Mesendoderm (in vitro differentiated cells): ENCODE data around the gene IL1RAPL2.
A peak's percentile ranks its signal among the peaks of the same experiment; 100 is the strongest.

Experiments
- DNase-seq: peaks from one replicate; pipeline ENCODE4 v3.0.0; 2013
- H2AK5ac ChIP-seq: 2 replicates; pipeline ENCODE4 v1.6.1; 2013; ENCODE audit warnings: low read length, inconsistent platforms
- H2BK120ac ChIP-seq: 2 replicates; pipeline ENCODE4 v1.6.1; 2013; ENCODE audit warnings: low read depth, mild to moderate bottlenecking, low read length, moderate library complexity, mixed read lengths
- H2BK15ac ChIP-seq: replicated peaks from 2 replicates; pipeline ENCODE4 v1.6.1; 2013; ENCODE audit warnings: low read depth, mild to moderate bottlenecking, moderate library complexity
- H2BK5ac ChIP-seq: 2 replicates; pipeline ENCODE4 v1.6.1; 2013; ENCODE audit warnings: low read length, inconsistent platforms
- H3K18ac ChIP-seq: 2 replicates; pipeline ENCODE4 v1.6.1; 2013; ENCODE audit warnings: mild to moderate bottlenecking, low read length, mixed read lengths
- H3K23ac ChIP-seq: one replicate; pipeline ENCODE4 v1.6.1; 2013; ENCODE audit warnings: low read length
- H3K27ac ChIP-seq: 2 replicates; pipeline ENCODE4 v1.5.1; 2013; ENCODE audit warnings: low read depth, mild to moderate bottlenecking, inconsistent platforms, low read length, moderate library complexity
- H3K27me3 ChIP-seq: 2 replicates; pipeline ENCODE4 v1.6.1; 2013; ENCODE audit warnings: low read length, control low read depth, mild to moderate bottlenecking, inconsistent platforms; ENCODE audit not compliant: insufficient read depth, poor library complexity
- H3K36me3 ChIP-seq: 2 replicates; pipeline ENCODE4 v1.6.1; 2013; ENCODE audit warnings: low read length, inconsistent platforms; ENCODE audit not compliant: control insufficient read depth, insufficient read depth
- H3K4ac ChIP-seq: one replicate; pipeline ENCODE4 v1.6.1; 2013; ENCODE audit warnings: low read depth, mild to moderate bottlenecking, low read length, moderate library complexity
- H3K4me1 ChIP-seq: 2 replicates; pipeline ENCODE4 v1.6.1; 2013; ENCODE audit warnings: low read depth, low read length, inconsistent platforms; ENCODE audit not compliant: control insufficient read depth
- H3K4me2 ChIP-seq: 2 replicates; pipeline ENCODE4 v1.6.1; 2013; ENCODE audit warnings: low read length
- H3K4me3 ChIP-seq: 2 replicates; pipeline ENCODE4 v1.5.1; 2013; ENCODE audit warnings: mild to moderate bottlenecking, low read length
- H3K56ac ChIP-seq: one replicate; pipeline ENCODE4 v1.6.1; 2013; ENCODE audit warnings: low read length
- H3K79me1 ChIP-seq: 2 replicates; pipeline ENCODE4 v1.6.1; 2013; ENCODE audit warnings: low read length, inconsistent platforms
- H3K79me2 ChIP-seq: 2 replicates; pipeline ENCODE4 v1.6.1; 2013; ENCODE audit warnings: mild to moderate bottlenecking, low read length; ENCODE audit not compliant: control insufficient read depth, insufficient read depth
- H3K9ac ChIP-seq: 2 replicates; pipeline ENCODE4 v1.6.1; 2013; ENCODE audit warnings: low read length, inconsistent platforms
- H4K5ac ChIP-seq: one replicate; pipeline ENCODE4 v1.6.1; 2013; ENCODE audit warnings: low read length
- H4K8ac ChIP-seq: one replicate; pipeline ENCODE4 v1.6.1; 2013; ENCODE audit warnings: low read depth, mild to moderate bottlenecking, control low read depth, low read length, moderate library complexity
- WGBS: extraction: QIAGEN DNeasy Blood & Tissue Kit; methylation state at CpG from one replicate; pipeline ENCODE4 v1.1.7; 2013; ENCODE audit warnings: low lambda C conversion rate, missing lambda C conversion rate; ENCODE audit not compliant: insufficient coverage; ENCODE audit errors: extremely low coverage; 5-methylcytosine and 5-hydroxymethylcytosine counted together

Gene IL1RAPL2

DNA sequence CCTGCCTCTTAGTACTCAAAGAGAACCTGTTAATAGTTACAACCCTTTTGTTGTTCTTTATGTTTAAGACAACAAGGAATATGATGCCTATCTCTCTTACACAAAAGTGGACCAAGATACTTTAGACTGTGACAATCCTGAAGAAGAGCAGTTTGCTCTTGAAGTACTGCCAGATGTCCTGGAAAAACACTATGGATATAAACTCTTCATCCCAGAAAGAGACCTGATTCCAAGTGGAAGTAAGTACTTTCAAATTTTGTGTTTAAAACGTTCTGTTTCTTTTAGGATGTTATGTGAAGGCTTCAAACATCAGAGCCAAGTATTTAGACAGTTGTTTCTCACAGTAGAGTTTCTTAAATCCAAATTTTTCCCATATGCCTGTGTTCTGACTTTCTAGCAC is 1189.1 kb downstream of the IL1RAPL2 start:
- Histone ChIP-seq H2BK15ac (no peak overlapping the region), H3K56ac (no peak overlapping the region), H3K36me3 (no peaks in the 10 kb centered on the region), H4K8ac (no peak overlapping the region), H4K5ac (no peak overlapping the region), H3K27ac (no peak overlapping the region), H3K9ac (no peak overlapping the region), H3K18ac (no peak overlapping the region), H3K79me1 (no peaks in the 10 kb centered on the region), H3K79me2 (no peaks in the 10 kb centered on the region), H2AK5ac (no peak overlapping the region), H3K27me3 (no peaks in the 10 kb centered on the region), H2BK5ac (no peak overlapping the region), H3K4ac (no peak overlapping the region), H3K4me3 (no peak overlapping the region), H3K4me2 (no peak overlapping the region), H2BK120ac (no peak overlapping the region), H3K4me1 (no peaks in the 10 kb centered on the region), H3K23ac (no peak overlapping the region)
- WGBS: no CpG with 5 or more reads among the region's 1 CpG
- DNase-seq: no peak

DNA sequence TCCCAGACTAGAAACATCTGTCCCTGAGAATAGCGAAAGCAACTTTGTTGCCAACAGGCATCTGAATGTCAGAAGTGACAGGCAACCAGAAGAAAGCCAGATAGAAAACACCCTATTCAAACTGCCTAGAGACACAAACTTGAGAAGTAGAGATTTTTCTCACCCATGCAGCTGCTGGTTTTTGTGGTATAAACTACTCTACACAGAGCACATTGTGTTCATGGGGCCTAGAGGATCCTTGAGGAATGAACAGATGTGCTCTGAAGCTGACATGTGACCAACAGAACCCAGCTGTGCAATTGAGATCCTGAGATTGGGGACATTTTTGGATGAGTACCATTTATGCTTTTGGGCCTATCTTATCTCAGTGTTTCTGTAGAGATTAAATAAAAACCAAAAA is 1192.8 kb downstream of the IL1RAPL2 start:
- Histone ChIP-seq H3K4me1 (no peaks in the 10 kb centered on the region), H3K36me3 (no peaks in the 10 kb centered on the region), H3K79me1 (no peaks in the 10 kb centered on the region), H3K4me3 (no peak overlapping the region), H3K23ac (no peak overlapping the region), H3K4me2 (no peak overlapping the region), H4K8ac (no peak overlapping the region), H3K79me2 (no peaks in the 10 kb centered on the region), H3K56ac (no peak overlapping the region), H2BK120ac (no peak overlapping the region), H2AK5ac (no peak overlapping the region), H3K9ac (no peak overlapping the region), H2BK15ac (no peak overlapping the region), H3K4ac (no peak overlapping the region), H2BK5ac (no peak overlapping the region), H3K27ac (no peak overlapping the region), H3K18ac (no peak overlapping the region), H4K5ac (no peak overlapping the region), H3K27me3 (no peaks in the 10 kb centered on the region)
- WGBS: no CpG with 5 or more reads among the region's 1 CpG
- no peak for DNase-seq

DNA sequence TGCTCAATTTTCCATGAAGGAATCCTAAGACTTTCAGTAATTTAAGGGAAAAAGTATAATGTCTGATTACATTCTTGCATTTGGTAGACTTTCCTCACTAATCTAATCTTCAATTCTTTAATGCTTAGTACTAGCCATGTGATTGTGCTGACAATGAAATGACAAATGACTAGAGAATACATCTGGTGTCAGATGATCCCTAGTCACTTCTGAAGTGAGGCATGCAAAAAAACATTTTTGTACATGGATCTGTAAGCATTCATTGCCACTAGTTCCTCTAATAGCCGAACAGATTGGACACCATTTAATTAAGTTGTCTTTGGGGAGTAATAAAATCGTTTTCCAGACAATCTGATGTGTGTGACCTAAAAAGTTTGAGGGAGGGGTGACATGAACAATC is 1193.6 kb downstream of the IL1RAPL2 start:
- H3K4me1 ChIP-seq: no peaks in the 10 kb centered on the region
- no peaks in the 10 kb centered on the region for H3K36me3 ChIP-seq
- H3K27ac ChIP-seq: no peak overlapping the region
- H4K5ac ChIP-seq: no peak overlapping the region
- H3K27me3 ChIP-seq: no peaks in the 10 kb centered on the region
- no peak for DNase-seq
- H2AK5ac ChIP-seq: no peak overlapping the region
- H3K4ac ChIP-seq: no peak overlapping the region
- H3K18ac ChIP-seq: no peak overlapping the region
- no peak overlapping the region for H3K56ac ChIP-seq
- H3K4me2 ChIP-seq: no peak overlapping the region
- H3K9ac ChIP-seq: no peak overlapping the region
- H3K4me3 ChIP-seq: no peak overlapping the region
- WGBS: no CpG with 5 or more reads among the region's 2 CpGs
- no peak overlapping the region for H3K23ac ChIP-seq
- no peaks in the 10 kb centered on the region for H3K79me2 ChIP-seq
- H2BK5ac ChIP-seq: no peak overlapping the region
- H3K79me1 ChIP-seq: no peaks in the 10 kb centered on the region
- H4K8ac ChIP-seq: no peak overlapping the region
- H2BK15ac ChIP-seq: no peak overlapping the region
- no peak overlapping the region for H2BK120ac ChIP-seq

DNA sequence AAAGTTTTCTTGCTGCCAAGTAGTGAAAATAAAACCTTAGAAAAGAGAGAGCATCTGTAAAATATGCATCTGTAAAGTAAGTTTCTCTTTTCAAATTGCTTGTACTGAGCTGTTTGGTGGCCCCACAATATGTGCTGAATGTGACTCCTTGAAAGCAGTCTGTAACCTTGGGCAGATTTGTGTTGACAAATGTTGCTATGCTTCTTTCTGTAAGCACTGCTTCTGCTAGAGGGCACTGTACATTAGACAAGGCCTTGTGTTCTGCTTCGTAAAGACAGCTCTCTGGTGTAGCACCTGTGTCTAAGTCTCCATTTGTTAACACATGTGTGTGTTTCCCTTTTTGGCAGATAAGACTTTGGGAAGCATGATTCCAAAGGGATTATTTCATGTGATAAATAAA is 1199.7 kb downstream of the IL1RAPL2 start:
- DNase-seq: peak; percentile 4
- Histone ChIP-seq H4K5ac (no peak overlapping the region), H3K36me3 (no peaks in the 10 kb centered on the region), H3K4me1 (no peaks in the 10 kb centered on the region), H3K79me1 (no peaks in the 10 kb centered on the region), H3K18ac (no peak overlapping the region), H3K4me3 (no peak overlapping the region), H3K9ac (no peak overlapping the region), H2BK120ac (no peak overlapping the region), H2AK5ac (no peak overlapping the region), H3K56ac (no peak overlapping the region), H3K27ac (no peak overlapping the region), H4K8ac (no peak overlapping the region), H2BK5ac (no peak overlapping the region), H3K4me2 (no peak overlapping the region), H3K4ac (no peak overlapping the region), H3K27me3 (no peaks in the 10 kb centered on the region), H3K79me2 (no peaks in the 10 kb centered on the region), H3K23ac (no peak overlapping the region), H2BK15ac (no peak overlapping the region)
- no CpG with 5 or more reads among the region's 1 CpG for WGBS

DNA sequence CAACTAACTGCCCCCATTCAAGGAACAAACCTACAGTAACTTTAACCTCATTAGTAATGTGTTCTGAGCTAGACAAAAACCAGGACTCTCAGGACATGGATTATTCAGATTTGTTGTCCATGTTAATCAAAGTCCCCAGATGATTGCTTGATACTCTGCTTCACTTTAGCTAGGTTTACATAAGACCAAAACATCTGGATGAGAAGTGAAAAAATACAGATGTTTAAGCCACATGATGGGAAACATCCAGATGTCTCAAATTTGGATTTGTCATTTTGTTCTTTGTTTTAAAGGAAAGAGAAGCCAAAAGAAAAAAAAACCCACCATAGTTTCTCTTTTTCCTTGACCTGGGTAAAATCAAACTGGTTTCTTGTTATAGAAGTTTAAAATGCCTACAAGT is 1207.8 kb downstream of the IL1RAPL2 start:
- Histone ChIP-seq H3K4ac (no peak overlapping the region), H2BK15ac (no peak overlapping the region), H2BK5ac (no peak overlapping the region), H3K79me1 (no peaks in the 10 kb centered on the region), H2BK120ac (no peak overlapping the region), H3K36me3 (no peaks in the 10 kb centered on the region), H3K4me2 (no peak overlapping the region), H3K79me2 (no peaks in the 10 kb centered on the region), H4K5ac (no peak overlapping the region), H3K4me1 (no peaks in the 10 kb centered on the region), H3K23ac (no peak overlapping the region), H4K8ac (no peak overlapping the region), H3K9ac (no peak overlapping the region), H3K4me3 (no peak overlapping the region), H2AK5ac (no peak overlapping the region), H3K27ac (no peak overlapping the region), H3K27me3 (no peaks in the 10 kb centered on the region), H3K56ac (no peak overlapping the region), H3K18ac (no peak overlapping the region)
- DNase-seq: no peak

DNA sequence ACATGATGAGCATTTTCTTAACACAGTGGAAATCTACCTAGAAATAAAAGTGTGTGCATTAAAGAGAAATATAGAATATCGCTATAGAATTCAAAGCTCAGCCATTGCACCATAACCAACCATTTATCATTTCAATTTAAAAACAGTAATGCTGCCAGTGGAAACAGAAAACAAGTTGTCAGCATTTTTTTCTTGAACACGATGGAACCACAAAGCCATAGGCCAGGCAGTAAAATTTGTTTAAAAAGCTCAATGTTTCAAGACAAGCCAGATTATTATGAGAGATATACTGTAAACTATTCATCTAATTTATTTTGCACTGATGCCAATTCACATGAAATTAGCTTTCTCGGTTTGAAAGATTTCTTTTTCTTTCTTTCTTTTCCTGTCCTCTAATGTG is 1209.7 kb downstream of the IL1RAPL2 start:
- WGBS: no CpG with 5 or more reads among the region's 3 CpGs
- Histone ChIP-seq H3K23ac (no peak overlapping the region), H2BK120ac (no peak overlapping the region), H3K4me1 (no peaks in the 10 kb centered on the region), H3K4me2 (no peak overlapping the region), H3K79me1 (no peaks in the 10 kb centered on the region), H3K4me3 (no peak overlapping the region), H3K18ac (no peak overlapping the region), H4K8ac (no peak overlapping the region), H2BK15ac (no peak overlapping the region), H3K27ac (no peak overlapping the region), H3K4ac (no peak overlapping the region), H4K5ac (no peak overlapping the region), H2AK5ac (no peak overlapping the region), H3K79me2 (no peaks in the 10 kb centered on the region), H3K9ac (no peak overlapping the region), H3K36me3 (no peaks in the 10 kb centered on the region), H3K27me3 (no peaks in the 10 kb centered on the region), H2BK5ac (no peak overlapping the region), H3K56ac (no peak overlapping the region)
- DNase-seq: no peak
